ENCODE data around the gene VPS39.

VPS39 gene

DNA sequence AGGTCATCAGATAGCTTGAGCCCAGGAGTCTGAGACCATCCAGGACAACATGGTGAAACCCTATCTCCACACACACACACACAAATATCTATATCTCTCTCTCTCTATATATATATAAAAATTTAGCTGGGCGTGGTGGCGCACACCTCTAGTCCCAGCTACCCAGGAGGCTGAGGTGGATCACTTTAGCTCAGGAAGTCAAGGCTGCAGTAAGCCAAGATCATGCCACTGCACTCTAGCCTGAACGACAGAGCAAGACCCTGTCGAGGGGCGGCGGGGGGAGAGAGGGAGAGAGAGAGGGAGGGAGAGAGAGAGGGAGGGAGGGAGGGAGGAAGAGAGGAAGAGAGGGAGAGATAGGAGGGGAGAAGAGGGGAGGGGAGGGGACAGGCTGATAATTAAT, 79.6 kb downstream of the VPS39 start:
- DNase-seq (ENCODE audit: low spot score), result no peak

- no peak for DNase-seq (ENCODE audit: low spot score)
Measured at GRCh38 chr15:42123546-42123945, 84.6 kb downstream of the VPS39 start.

DNA sequence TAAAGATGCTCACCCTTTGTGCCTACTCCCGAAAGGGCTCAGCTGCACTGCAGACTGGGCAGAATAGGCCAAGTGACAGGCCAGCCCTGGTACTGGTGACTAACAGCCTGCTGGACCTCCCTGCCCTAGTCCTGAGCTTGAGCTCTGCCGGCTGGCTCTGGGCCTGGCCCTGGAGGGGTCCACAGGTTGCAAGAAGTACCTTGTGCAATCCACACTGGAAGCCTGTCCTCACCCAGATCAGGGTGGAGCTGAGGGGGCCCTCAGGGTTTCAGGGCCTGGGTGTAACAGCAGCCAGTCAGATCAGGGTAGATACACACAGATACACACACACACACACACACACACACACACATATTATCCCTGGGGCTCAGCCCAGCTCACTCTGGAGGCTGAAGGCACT, 86.4 kb downstream of the VPS39 start:
- DNase-seq (ENCODE audit: low spot score), result no peak

DNA sequence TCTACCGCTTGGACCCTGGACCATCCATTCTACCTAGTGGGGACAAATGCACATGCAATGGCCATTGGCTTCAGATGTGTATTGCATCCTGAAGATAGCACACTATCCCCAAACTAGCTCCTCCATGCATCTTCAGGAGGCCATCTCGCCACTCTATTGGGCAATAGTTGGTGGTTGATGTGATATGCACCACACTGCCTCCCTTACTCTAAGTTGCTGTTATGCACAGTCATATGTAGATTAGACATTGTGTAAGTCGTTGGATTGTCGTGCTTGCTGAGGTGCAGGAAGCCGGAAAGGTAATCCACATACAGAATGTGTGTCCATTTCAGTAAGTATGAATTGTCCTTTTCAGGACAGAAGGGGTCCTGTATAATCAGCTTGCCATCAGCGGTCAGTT, 87.1 kb downstream of the VPS39 start:
- DNase-seq (ENCODE audit: low spot score), result no peak

- DNase-seq (ENCODE audit: low spot score), result no peak
Measured at GRCh38 chr15:42120285-42120684, 87.8 kb downstream of the VPS39 start.

DNA sequence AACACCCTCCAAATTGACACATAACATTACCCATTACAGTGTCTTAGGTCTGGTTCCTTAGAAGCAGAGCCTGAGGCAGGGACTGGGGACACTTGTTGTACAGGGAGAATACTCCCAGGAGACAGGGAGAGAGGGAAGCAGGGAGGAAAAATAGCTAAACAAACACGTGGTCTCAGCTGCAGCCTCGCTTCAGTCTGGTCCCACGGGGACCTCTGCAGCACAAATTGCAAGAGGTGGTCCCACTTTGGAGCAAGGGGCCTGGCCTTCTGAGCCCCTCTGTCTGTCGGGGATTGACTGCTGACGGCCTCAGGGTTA, 88.7 kb downstream of the VPS39 start:
- no peak for DNase-seq (ENCODE audit: low spot score)

DNA sequence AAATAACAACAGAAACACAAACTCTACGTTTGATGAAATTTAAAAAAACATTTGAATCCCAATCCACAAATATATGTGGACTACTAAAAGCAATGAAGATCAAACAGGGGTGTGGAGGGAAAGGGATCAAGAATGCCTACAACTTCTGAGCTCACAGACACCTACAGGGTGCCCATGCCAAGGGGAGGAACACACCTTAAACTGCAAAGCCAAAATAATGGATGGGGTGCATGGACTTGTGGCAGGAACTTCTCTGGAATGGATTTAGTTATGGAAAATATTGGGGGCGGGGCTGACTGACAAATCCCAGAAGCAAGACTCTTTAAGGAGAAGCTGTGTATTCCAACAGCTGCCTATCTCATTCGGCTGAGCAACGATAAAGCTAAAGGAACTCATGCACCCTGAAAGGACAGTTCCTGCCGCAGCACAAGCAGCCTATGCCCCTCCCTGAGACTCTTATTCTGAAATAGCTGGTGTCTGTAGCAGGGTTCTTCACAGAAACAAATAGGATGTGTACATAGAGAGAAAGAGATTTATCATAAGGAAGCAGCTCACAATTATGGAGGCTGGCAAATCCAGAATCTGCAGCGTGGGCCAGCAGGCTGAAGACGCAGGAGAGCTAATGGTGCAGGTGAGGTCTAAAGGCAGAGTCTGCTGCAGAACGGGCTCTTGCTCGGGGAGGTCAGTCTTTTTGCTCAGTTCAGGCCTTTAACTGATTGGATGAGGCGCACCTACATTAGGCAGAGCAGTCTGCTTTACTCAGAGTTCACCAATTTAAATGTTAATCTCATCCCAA, 89.3 kb downstream of the VPS39 start:
- no peak for DNase-seq (ENCODE audit: low spot score)

DNA sequence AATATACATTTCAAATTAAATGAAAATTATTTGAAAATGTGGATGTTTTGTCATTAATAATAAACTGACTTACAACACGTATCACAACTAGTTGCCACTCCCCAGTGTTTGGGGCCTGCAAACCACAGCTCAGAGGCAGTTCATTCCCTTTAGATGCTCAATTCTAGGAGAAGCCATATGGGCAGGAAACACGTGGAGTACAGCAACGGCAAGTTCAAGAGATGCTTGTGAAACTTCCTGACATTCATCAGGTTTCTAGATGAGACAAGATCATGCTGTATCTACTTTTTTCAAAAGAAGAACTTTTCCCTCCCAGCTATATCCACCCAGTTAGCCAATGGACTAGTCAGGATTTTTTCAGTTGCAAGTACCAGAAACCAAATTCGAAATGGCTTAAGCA, 96.2 kb downstream of the VPS39 start:
- no peak for DNase-seq (ENCODE audit: low spot score)

GRCh38 chr15:42110367-42110766, 97.7 kb downstream of the VPS39 start:
- DNase-seq (ENCODE audit: low spot score), result no peak

DNA sequence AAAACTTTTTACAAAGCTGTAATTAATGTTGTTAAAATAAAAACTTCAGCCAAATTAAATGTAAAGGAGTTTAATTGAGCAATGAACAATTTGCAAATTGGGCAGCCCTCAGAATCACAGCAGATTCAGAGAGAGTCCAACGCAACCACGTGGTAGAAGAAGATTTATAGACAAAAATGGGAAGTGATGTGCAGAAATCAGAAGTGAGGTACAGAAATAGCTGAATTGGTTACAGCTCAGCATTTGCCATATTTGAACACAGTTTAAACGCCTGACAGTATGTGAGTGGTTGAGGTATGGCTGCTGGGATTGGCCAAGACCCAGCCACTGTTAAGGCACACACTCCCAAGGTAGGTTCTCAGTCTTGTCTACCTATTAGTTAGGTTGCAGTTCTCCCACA, 99.3 kb downstream of the VPS39 start:
- no peak for DNase-seq (ENCODE audit: low spot score)
